ENCODE data around the gene MLLT3. TPM values are rescaled to one million over a fixed set of nuclear protein-coding genes. Genes with fewer than 3 reads are reported as not detected.
"Not testable (repeated sequence)": the region's sequence is repeated elsewhere in the genome, so short reads cannot be mapped to it uniquely, and the experiment has no call there.

The MLLT3 gene
- total RNA-seq, 1 donor from 2014 or later: 35.1 TPM

- TF ChIP-seq, protein P1, sequence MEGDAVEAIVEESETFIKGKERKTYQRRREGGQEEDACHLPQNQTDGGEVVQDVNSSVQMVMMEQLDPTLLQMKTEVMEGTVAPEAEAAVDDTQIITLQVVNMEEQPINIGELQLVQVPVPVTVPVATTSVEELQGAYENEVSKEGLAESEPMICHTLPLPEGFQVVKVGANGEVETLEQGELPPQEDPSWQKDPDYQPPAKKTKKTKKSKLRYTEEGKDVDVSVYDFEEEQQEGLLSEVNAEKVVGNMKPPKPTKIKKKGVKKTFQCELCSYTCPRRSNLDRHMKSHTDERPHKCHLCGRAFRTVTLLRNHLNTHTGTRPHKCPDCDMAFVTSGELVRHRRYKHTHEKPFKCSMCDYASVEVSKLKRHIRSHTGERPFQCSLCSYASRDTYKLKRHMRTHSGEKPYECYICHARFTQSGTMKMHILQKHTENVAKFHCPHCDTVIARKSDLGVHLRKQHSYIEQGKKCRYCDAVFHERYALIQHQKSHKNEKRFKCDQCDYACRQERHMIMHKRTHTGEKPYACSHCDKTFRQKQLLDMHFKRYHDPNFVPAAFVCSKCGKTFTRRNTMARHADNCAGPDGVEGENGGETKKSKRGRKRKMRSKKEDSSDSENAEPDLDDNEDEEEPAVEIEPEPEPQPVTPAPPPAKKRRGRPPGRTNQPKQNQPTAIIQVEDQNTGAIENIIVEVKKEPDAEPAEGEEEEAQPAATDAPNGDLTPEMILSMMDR (IDR thresholded peaks at IDR 0.05; ENCODE audit: insufficient read depth, low read depth, low read length): no peak
- no peak for TF ChIP-seq EZH2 (IDR thresholded peaks at IDR 0.05; ENCODE audit: insufficient read depth, low read length)
- no peak overlapping the region for H3K27ac Mint-ChIP-seq (ENCODE audit: unreplicated experiment)
- FAIRE-seq (peak; percentile 29), DNase-seq (ENCODE audit: low read depth) (no peak)
- H3K4me1 ChIP-seq (ENCODE audit: insufficient read depth, low read length): no peaks in the 10 kb centered on the region
- H3K9ac ChIP-seq (ENCODE audit: low read length): no peak overlapping the region
- no peaks in the 10 kb centered on the region for H3K36me3 ChIP-seq (ENCODE audit: insufficient read depth, low read length)
- H3K27me3 Mint-ChIP-seq (ENCODE audit: low read depth, unreplicated experiment): no peaks in the 10 kb centered on the region
- H3K4me3 Mint-ChIP-seq (ENCODE audit: unreplicated experiment): no peak overlapping the region
- H3K36me3 Mint-ChIP-seq (ENCODE audit: low read depth, unreplicated experiment): peaks cover 14% of the 10 kb centered on the region
- H2AFZ ChIP-seq (ENCODE audit: low read depth, low read length): no peak overlapping the region
- H3K27ac ChIP-seq (ENCODE audit: low read depth, low read length): no peak overlapping the region
- H3K27me3 ChIP-seq (ENCODE audit: insufficient read depth, low read length): no peaks in the 10 kb centered on the region
- H3K9me3 Mint-ChIP-seq (ENCODE audit: unreplicated experiment): peaks cover 3% of the 10 kb centered on the region
- H4K20me1 ChIP-seq (ENCODE audit: insufficient read depth, low read length): no peaks in the 10 kb centered on the region
- no peak overlapping the region for H3K4me3 ChIP-seq (ENCODE audit: insufficient read depth, low read depth, low read length)
- H3K4me2 ChIP-seq (ENCODE audit: low read length): no peak overlapping the region
- no peaks in the 10 kb centered on the region for H3K4me1 Mint-ChIP-seq (ENCODE audit: low read depth, unreplicated experiment)
- no peaks in the 10 kb centered on the region for H3K9me3 ChIP-seq (ENCODE audit: insufficient read depth, low read depth, low read length)
- H3K79me2 ChIP-seq (ENCODE audit: insufficient read depth, low read length): no peaks in the 10 kb centered on the region
Observed at GRCh38 chr9:20584968-20585643, 37.2 kb downstream of the MLLT3 start.

DNA sequence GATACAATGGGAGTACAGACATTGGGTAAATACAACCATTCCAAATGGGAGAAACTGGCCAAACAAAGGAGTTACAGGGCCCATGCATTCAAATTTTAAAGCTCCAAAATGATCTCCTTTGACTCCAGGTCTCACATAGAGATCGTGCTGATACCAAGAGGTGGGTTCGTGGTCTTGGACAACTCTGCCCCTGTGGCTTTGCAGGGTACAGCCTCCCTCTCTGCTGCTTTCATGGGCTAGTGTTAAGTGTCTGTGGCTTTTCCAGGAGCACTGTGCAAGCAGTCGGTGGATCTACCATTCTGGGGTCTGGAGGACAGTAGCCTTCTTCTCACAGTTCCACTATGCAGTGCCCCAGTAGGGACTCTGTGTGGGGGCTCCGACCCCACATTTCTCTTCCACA, 39.2 kb downstream of the MLLT3 start:
- not testable (repeated sequence) for H3K79me2 ChIP-seq (ENCODE audit: insufficient read depth, low read length); FAIRE-seq; H3K4me3 ChIP-seq (ENCODE audit: insufficient read depth, low read depth, low read length); H3K4me3 Mint-ChIP-seq (ENCODE audit: unreplicated experiment); H3K36me3 ChIP-seq (ENCODE audit: insufficient read depth, low read length); H2AFZ ChIP-seq (ENCODE audit: low read depth, low read length); H3K9me3 Mint-ChIP-seq (ENCODE audit: unreplicated experiment); H3K4me1 ChIP-seq (ENCODE audit: insufficient read depth, low read length); H3K9ac ChIP-seq (ENCODE audit: low read length); DNase-seq (ENCODE audit: low read depth); H3K4me1 Mint-ChIP-seq (ENCODE audit: low read depth, unreplicated experiment); H3K27me3 ChIP-seq (ENCODE audit: insufficient read depth, low read length); H3K27ac Mint-ChIP-seq (ENCODE audit: unreplicated experiment); H3K4me2 ChIP-seq (ENCODE audit: low read length); H4K20me1 ChIP-seq (ENCODE audit: insufficient read depth, low read length); H3K9me3 ChIP-seq (ENCODE audit: insufficient read depth, low read depth, low read length); H3K27me3 Mint-ChIP-seq (ENCODE audit: low read depth, unreplicated experiment); H3K27ac ChIP-seq (ENCODE audit: low read depth, low read length)
- H3K36me3 Mint-ChIP-seq (ENCODE audit: low read depth, unreplicated experiment): peaks cover 14% of the 10 kb centered on the region

GRCh38 chr9:20582150-20582549, 40.1 kb downstream of the MLLT3 start:
- no peaks in the 10 kb centered on the region for H3K9me3 ChIP-seq (ENCODE audit: insufficient read depth, low read depth, low read length)
- H3K36me3 ChIP-seq (ENCODE audit: insufficient read depth, low read length): no peaks in the 10 kb centered on the region
- no peaks in the 10 kb centered on the region for H3K4me1 ChIP-seq (ENCODE audit: insufficient read depth, low read length)
- no peak overlapping the region for H3K4me2 ChIP-seq (ENCODE audit: low read length)
- no peaks in the 10 kb centered on the region for H3K79me2 ChIP-seq (ENCODE audit: insufficient read depth, low read length)
- no peak overlapping the region for H3K9ac ChIP-seq (ENCODE audit: low read length)
- DNase-seq (ENCODE audit: low read depth) (no peak), FAIRE-seq (no peak)
- Mint-ChIP-seq H3K27me3 (ENCODE audit: low read depth, unreplicated experiment) (no peaks in the 10 kb centered on the region), H3K4me1 (ENCODE audit: low read depth, unreplicated experiment) (peaks cover 7% of the 10 kb centered on the region), H3K9me3 (ENCODE audit: unreplicated experiment) (peaks cover 5% of the 10 kb centered on the region), H3K4me3 (ENCODE audit: unreplicated experiment) (no peak overlapping the region), H3K36me3 (ENCODE audit: low read depth, unreplicated experiment) (peaks cover 16% of the 10 kb centered on the region), H3K27ac (ENCODE audit: unreplicated experiment) (no peak overlapping the region)
- H3K4me3 ChIP-seq (ENCODE audit: insufficient read depth, low read depth, low read length): no peak overlapping the region
- H3K27me3 ChIP-seq (ENCODE audit: insufficient read depth, low read length): no peaks in the 10 kb centered on the region
- H4K20me1 ChIP-seq (ENCODE audit: insufficient read depth, low read length): no peaks in the 10 kb centered on the region
- TF ChIP-seq EZH2 (IDR thresholded peaks at IDR 0.05; ENCODE audit: insufficient read depth, low read length): no peak
- TF ChIP-seq, protein P1 (IDR thresholded peaks at IDR 0.05; ENCODE audit: insufficient read depth, low read depth, low read length): no peak
- no peak overlapping the region for H3K27ac ChIP-seq (ENCODE audit: low read depth, low read length)
- H2AFZ ChIP-seq (ENCODE audit: low read depth, low read length): no peak overlapping the region
